ENCODE results near the gene CREM. TPM values are rescaled to one million over a fixed set of nuclear protein-coding genes. Genes with fewer than 3 reads are reported as not detected.

The CREM gene
- total and polyA plus RNA-seq, 12 donors: 37.8 to 91.7 (median 57.6) TPM

DNA sequence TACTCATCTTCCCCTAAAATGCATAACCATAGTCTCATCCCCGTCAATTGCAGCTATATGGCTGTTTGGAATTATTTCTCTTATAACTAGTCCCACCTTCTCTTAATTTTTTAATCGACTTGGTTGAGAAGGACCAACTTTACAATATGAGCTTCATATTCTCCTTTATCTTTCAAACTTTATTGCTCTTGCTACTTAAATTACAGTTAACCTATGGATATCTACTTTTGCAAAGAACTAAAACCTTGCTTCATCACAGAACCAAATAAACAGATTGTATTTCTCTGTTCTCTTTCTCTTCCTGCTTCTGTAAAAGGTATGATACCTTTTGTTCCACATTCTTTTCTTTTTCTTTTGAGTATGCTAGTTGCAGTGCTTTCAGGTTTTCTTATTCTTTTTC lies 6.1 kb downstream of the CREM start:
- Histone ChIP-seq H3K27me3 (no peaks in the 10 kb centered on the region), H3K27ac (peak overlapping the region in 1 of 10 donors; percentile 37), H3K9me3 (no peaks in the 10 kb centered on the region), H3K4me1 (peaks cover 3 to 57% (median 26%) of the 10 kb centered on the region in 9 donors), H3K4me3 (no peak overlapping the region), H3K36me3 (no peaks in the 10 kb centered on the region)
- intact Hi-C loops (cut with DNase I): no loop called here
- TF ChIP-seq, protein P1, sequence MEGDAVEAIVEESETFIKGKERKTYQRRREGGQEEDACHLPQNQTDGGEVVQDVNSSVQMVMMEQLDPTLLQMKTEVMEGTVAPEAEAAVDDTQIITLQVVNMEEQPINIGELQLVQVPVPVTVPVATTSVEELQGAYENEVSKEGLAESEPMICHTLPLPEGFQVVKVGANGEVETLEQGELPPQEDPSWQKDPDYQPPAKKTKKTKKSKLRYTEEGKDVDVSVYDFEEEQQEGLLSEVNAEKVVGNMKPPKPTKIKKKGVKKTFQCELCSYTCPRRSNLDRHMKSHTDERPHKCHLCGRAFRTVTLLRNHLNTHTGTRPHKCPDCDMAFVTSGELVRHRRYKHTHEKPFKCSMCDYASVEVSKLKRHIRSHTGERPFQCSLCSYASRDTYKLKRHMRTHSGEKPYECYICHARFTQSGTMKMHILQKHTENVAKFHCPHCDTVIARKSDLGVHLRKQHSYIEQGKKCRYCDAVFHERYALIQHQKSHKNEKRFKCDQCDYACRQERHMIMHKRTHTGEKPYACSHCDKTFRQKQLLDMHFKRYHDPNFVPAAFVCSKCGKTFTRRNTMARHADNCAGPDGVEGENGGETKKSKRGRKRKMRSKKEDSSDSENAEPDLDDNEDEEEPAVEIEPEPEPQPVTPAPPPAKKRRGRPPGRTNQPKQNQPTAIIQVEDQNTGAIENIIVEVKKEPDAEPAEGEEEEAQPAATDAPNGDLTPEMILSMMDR (IDR thresholded peaks at IDR 0.05): no peak
- ATAC-seq (no peak), DNase-seq (no peak)
- WGBS, 2 donors: 93 to 95% methylated on average over 2 of the region's 2 CpGs

DNA sequence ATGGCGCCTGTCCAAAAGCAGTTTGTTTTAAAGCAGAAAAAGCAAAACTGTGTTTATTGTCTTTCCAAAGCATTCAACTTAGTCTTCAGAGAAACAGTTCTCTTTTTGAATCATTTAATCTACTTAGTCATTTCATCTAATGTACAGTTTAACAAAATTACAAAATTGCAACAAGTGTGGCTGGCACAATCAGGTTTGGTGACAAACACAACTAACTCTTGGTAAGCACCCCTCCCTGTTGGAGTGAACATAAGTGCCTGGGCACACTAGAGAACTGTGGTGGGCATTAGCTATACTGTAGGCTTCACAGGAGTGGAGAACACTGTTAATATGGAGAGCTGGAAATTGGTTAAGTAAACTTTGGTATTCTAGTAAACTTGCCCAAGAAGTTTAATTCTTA lies 6.9 kb downstream of the CREM start:
- no peaks in the 10 kb centered on the region for H3K9me3 ChIP-seq
- DNase-seq (no peak), ATAC-seq (no peak)
- TF ChIP-seq, protein P1 (IDR thresholded peaks at IDR 0.05): no peak
- intact Hi-C loops (cut with DNase I): no loop called here
- no peak overlapping the region for H3K4me3 ChIP-seq
- H3K4me1 ChIP-seq: peaks cover 0 to 50% (median 25%) of the 10 kb centered on the region in 9 donors
- H3K27me3 ChIP-seq: no peaks in the 10 kb centered on the region
- WGBS, 2 donors: 46 to 95% methylated on average over 1 of the region's 1 CpG
- H3K27ac ChIP-seq: no peak overlapping the region
- no peaks in the 10 kb centered on the region for H3K36me3 ChIP-seq

DNA sequence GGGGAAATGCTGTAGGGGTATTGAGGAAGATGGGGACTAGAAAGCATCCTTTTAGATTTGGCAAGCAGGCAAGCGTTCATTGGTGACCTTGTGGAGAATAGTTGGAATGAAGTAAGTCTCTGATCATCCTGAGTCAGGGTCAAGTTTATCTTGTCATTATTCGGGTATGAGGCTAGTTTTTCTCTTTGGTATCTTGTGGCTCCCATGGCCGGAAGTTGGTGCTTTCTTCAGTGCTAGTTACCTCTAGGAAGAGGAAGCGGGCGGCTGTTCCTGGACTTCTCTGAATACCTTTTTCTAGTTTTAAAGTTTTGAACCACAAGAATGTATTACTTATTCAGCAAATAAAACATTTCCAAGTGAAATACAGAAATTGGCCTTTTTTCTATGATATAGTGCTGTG lies 9.2 kb downstream of the CREM start:
- no peaks in the 10 kb centered on the region for H3K27me3 ChIP-seq
- DNase-seq (no peak), ATAC-seq (no peak)
- WGBS, 2 donors: 65 to 81% methylated on average over 5 of the region's 5 CpGs
- peaks cover 0 to 35% (median 18%) of the 10 kb centered on the region in 9 donors for H3K4me1 ChIP-seq
- peak overlapping the region in 1 of 10 donors; percentile 33 for H3K27ac ChIP-seq
- no peaks in the 10 kb centered on the region for H3K9me3 ChIP-seq
- H3K4me3 ChIP-seq: no peak overlapping the region
- intact Hi-C loops (cut with DNase I): loop anchor here in 1 of 10 donors (5.0 kb wide), 1 partner anchor 51 kb away; no protein-coding TSS in a partner anchor
- H3K36me3 ChIP-seq: no peaks in the 10 kb centered on the region
- TF ChIP-seq, protein P1 (IDR thresholded peaks at IDR 0.05): no peak

DNA sequence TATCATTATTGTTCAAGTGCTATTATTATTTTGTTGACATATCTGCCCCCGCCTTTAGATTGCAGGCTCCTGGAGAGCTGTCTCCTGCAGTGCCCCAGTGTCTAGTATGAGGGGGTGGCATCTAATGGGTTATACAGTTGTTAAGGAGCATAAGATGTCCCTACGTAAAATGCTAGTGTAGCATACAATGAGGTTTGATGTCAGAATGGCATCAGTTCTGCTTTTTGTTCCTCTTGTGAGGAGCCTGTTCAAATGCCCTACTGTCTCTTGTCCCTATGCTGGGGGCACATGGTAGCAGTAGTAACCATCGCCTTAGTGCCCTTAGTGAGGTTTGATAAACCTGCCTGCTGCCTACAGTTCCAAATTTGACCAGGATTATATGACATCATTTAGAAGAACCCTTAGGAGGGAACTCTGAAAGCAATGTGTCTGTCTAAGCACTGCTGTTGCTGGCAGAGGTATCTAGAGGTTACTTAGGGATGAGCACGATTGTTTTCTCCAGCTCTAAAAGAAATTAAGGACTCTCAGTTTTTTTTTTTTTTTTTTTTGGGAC lies 9.7 kb downstream of the CREM start:
- DNase-seq (no peak), ATAC-seq (peak in 6 of 8 donors; percentile 28 to 69 (median 48))
- Histone ChIP-seq H3K4me3 (no peak overlapping the region), H3K27ac (peak overlapping the region in 1 of 10 donors; percentile 33), H3K27me3 (no peaks in the 10 kb centered on the region), H3K36me3 (no peaks in the 10 kb centered on the region), H3K4me1 (peaks cover 0 to 35% (median 18%) of the 10 kb centered on the region in 9 donors), H3K9me3 (no peaks in the 10 kb centered on the region)
- intact Hi-C loops (cut with DNase I): loop anchor here in 1 of 10 donors (5.0 kb wide), 1 partner anchor 51 kb away; no protein-coding TSS in a partner anchor
- WGBS, 2 donors: 63 to 81% methylated on average over 4 of the region's 4 CpGs
- TF ChIP-seq, protein P1 (IDR thresholded peaks at IDR 0.05): no peak

Data from heart right ventricle (tissue), 16 donors.